GM18498 (cell line): Measurements from ENCODE around the gene FEM1B.

ENCODE experiments used
- ATAC-seq: cut with Tn5 transposase; IDR thresholded peaks from one replicate; pipeline ENCODE4 v1.9.1; 2021; ENCODE audit warnings: mild to moderate bottlenecking, moderate library complexity; ENCODE audit not compliant: unreplicated experiment

FEM1B gene

GRCh38 chr15:68283401-68283800 is 5.9 kb downstream of the FEM1B start:
- no peak for ATAC-seq

- no peak for ATAC-seq
Measured at GRCh38 chr15:68284616-68285258, 7.2 kb downstream of the FEM1B start.

GRCh38 chr15:68285259-68285980 is 7.9 kb downstream of the FEM1B start:
- ATAC-seq = no peak

- no peak for ATAC-seq
Measured at GRCh38 chr15:68286256-68286655, 8.7 kb downstream of the FEM1B start.

GRCh38 chr15:68289057-68289456 is 11.5 kb downstream of the FEM1B start:
- ATAC-seq = no peak

- no peak for ATAC-seq
Measured at GRCh38 chr15:68289621-68290352, 12.2 kb downstream of the FEM1B start.

GRCh38 chr15:68290715-68291114 is 13.2 kb downstream of the FEM1B start:
- no peak for ATAC-seq

GRCh38 chr15:68292157-68292781 is 14.7 kb downstream of the FEM1B start:
- no peak for ATAC-seq

- ATAC-seq = no peak
Measured at GRCh38 chr15:68292967-68293366, 15.4 kb downstream of the FEM1B start.

GRCh38 chr15:68295014-68295805 is 17.7 kb downstream of the FEM1B start:
- no peak for ATAC-seq

GRCh38 chr15:68298336-68298735 is 20.8 kb downstream of the FEM1B start:
- ATAC-seq = no peak

GRCh38 chr15:68298882-68299381 is 21.4 kb downstream of the FEM1B start:
- ATAC-seq = peak; percentile 88

GRCh38 chr15:68299436-68299835 is 21.9 kb downstream of the FEM1B start:
- no peak for ATAC-seq

GRCh38 chr15:68300115-68300940 is 22.8 kb downstream of the FEM1B start:
- ATAC-seq = no peak

GRCh38 chr15:68301301-68301700 is 23.8 kb downstream of the FEM1B start:
- no peak for ATAC-seq

GRCh38 chr15:68302729-68303128 is 25.2 kb downstream of the FEM1B start:
- no peak for ATAC-seq

- no peak for ATAC-seq
Measured at GRCh38 chr15:68303134-68303533, 25.6 kb downstream of the FEM1B start.

GRCh38 chr15:68303560-68304436 is 26.3 kb downstream of the FEM1B start:
- no peak for ATAC-seq
